ENCODE measurements around the gene PLCG2.

Gene PLCG2

DNA sequence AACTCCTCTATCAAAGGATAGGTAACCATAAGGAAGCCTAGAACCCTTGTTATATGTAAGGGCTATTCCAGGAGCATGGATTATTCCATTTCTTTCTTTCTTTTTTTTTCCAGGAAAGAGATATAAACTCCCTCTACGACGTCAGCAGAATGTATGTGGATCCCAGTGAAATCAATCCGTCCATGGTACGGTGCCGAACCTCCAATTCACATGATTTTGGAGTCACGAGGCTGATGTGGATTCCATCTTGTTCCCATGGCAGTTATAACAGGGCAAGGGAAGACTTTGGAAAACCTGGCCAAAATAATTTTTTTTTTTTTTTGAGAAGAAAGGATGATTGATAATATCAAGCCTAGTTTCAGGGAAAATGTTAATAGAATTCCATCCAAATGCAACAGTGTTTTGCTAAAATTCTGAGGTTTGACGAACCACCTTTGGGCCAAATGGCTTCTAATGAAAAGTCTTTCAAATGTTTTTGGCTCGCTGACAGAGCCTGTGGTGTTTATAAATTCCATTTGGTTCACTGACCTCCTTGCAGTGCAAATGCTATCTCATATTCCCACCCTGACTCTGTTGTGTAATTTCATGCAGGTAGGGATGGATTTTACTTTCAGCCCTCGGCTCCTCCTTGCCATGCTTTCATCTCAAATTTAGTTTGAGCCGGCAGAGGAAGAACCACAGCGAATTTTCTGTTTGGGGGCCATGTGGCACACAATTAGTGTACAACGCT lies 142.2 kb downstream of the PLCG2 start:
- DNase-seq, result no peak
- H3K9me3 ChIP-seq (ENCODE audit: control insufficient read depth, low read length), result no peaks in the 10 kb centered on the region
- H3K4me3 ChIP-seq (ENCODE audit: insufficient read depth, low read depth, low read length, poor library complexity, severe bottlenecking), result no peak overlapping the region
- no peaks in the 10 kb centered on the region for H3K27me3 ChIP-seq (replicated peaks; ENCODE audit: control insufficient read depth, insufficient read depth, low read length, poor library complexity, severe bottlenecking)
- no peak overlapping the region for H3K27ac ChIP-seq (ENCODE audit: insufficient read depth, low read length, poor library complexity, severe bottlenecking)
- no peaks in the 10 kb centered on the region for H3K4me1 ChIP-seq (ENCODE audit: control insufficient read depth, insufficient read depth, low read length, poor library complexity, severe bottlenecking)
- H3K36me3 ChIP-seq (ENCODE audit: control insufficient read depth, insufficient read depth, low read length), result no peaks in the 10 kb centered on the region

DNA sequence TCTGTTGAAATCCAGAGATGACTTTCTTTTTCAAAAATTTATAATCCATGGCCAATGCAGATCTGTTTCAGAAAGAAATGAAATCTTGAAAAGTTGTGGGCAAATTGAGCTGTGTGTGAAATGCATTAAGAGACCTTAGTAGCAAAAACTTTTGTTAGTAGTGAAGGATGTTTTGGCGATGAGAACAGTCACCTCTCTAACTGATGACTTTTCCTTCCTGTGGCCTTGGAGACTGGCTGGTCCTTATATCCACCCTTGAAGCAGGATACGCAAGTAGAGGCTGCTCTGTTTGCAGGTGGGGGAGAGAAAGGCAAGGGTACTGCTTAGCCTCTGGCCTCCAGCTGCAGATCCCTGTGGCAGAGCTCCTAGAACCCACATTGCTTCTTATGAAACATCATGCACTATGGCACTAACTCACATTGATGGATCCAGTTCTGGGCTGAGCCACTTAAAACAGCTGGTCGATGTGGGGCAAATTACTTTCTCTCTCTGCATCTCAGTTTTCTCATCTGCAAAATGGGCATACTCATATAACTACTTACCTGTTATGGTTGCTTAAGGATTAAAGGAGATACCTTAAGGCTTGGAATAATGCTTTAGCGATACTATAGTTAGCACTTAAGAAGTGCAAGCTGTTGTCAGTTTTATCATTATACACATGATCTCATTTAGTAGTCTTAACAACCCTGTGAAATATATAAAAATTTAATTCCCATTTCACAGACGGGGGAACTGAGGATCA lies 142.9 kb downstream of the PLCG2 start:
- no peaks in the 10 kb centered on the region for H3K36me3 ChIP-seq (ENCODE audit: control insufficient read depth, insufficient read depth, low read length)
- no peaks in the 10 kb centered on the region for H3K4me1 ChIP-seq (ENCODE audit: control insufficient read depth, insufficient read depth, low read length, poor library complexity, severe bottlenecking)
- H3K27me3 ChIP-seq (replicated peaks; ENCODE audit: control insufficient read depth, insufficient read depth, low read length, poor library complexity, severe bottlenecking), result no peaks in the 10 kb centered on the region
- no peaks in the 10 kb centered on the region for H3K9me3 ChIP-seq (ENCODE audit: control insufficient read depth, low read length)
- DNase-seq, result no peak
- no peak overlapping the region for H3K4me3 ChIP-seq (ENCODE audit: insufficient read depth, low read depth, low read length, poor library complexity, severe bottlenecking)
- H3K27ac ChIP-seq (ENCODE audit: insufficient read depth, low read length, poor library complexity, severe bottlenecking), result no peak overlapping the region

DNA sequence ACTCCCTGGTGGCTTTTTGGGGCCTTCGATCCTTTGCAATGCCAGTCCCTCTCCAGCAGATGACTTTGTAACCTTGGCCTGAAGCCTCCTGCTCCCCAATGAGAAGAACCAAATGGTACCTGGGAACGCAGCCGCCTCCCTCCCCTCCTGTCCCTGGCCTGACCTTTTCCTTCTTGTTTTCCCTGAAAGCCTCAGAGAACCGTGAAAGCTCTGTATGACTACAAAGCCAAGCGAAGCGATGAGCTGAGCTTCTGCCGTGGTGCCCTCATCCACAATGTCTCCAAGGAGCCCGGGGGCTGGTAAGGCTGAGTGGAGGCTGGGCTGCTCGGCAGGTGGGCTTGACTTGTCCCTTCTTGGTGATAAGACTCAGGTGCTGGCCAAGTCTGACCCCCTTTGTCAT lies 144.2 kb downstream of the PLCG2 start:
- H3K4me1 ChIP-seq (ENCODE audit: control insufficient read depth, insufficient read depth, low read length, poor library complexity, severe bottlenecking), result no peaks in the 10 kb centered on the region
- DNase-seq, result no peak
- no peak overlapping the region for H3K4me3 ChIP-seq (ENCODE audit: insufficient read depth, low read depth, low read length, poor library complexity, severe bottlenecking)
- H3K27me3 ChIP-seq (replicated peaks; ENCODE audit: control insufficient read depth, insufficient read depth, low read length, poor library complexity, severe bottlenecking), result no peaks in the 10 kb centered on the region
- no peaks in the 10 kb centered on the region for H3K9me3 ChIP-seq (ENCODE audit: control insufficient read depth, low read length)
- no peak overlapping the region for H3K27ac ChIP-seq (ENCODE audit: insufficient read depth, low read length, poor library complexity, severe bottlenecking)
- no peaks in the 10 kb centered on the region for H3K36me3 ChIP-seq (ENCODE audit: control insufficient read depth, insufficient read depth, low read length)

DNA sequence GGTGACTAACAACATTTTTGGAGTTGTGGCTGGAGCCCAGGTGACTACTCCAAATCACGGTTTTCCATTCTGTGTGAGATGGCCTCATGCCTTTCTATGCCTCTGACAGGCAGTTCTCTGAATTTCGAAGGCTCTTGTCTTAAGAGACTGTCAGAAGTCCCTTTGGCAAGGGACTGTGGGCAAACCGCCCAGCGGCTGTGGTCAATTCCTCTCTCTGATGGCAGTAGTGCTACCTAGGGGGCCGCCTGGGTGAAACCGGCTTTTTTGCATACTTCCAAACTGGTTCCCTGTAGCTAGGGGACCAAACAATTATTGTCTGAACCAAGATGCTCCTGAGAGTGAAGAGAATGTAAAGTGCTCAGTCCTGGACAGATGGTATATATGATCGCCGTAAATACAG lies 145.9 kb downstream of the PLCG2 start:
- no peaks in the 10 kb centered on the region for H3K36me3 ChIP-seq (ENCODE audit: control insufficient read depth, insufficient read depth, low read length)
- H3K4me3 ChIP-seq (ENCODE audit: insufficient read depth, low read depth, low read length, poor library complexity, severe bottlenecking), result no peak overlapping the region
- no peak for DNase-seq
- no peaks in the 10 kb centered on the region for H3K27me3 ChIP-seq (replicated peaks; ENCODE audit: control insufficient read depth, insufficient read depth, low read length, poor library complexity, severe bottlenecking)
- H3K27ac ChIP-seq (ENCODE audit: insufficient read depth, low read length, poor library complexity, severe bottlenecking), result no peak overlapping the region
- no peaks in the 10 kb centered on the region for H3K9me3 ChIP-seq (ENCODE audit: control insufficient read depth, low read length)
- H3K4me1 ChIP-seq (ENCODE audit: control insufficient read depth, insufficient read depth, low read length, poor library complexity, severe bottlenecking), result peaks cover 6% of the 10 kb centered on the region

DNA sequence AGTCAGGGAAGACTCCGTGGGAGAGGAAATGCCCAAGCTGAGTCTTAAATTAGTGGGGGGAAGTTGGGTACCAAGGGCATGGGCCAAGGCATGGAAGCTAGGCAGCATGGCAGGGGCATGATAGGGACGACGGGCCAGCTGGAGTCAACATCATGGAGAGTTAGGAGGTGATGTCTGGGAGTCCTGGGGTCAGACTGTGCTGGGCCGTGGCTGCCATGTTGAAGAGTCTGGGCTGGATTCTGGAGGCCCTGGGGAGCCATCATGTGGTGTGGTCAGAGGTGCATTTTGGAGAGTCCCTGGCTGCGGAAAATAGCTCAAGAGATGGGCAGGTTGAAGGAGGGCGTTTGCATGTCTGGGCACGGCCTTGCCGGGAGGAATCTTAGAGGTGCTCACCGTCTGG lies 146.9 kb downstream of the PLCG2 start:
- H3K27me3 ChIP-seq (replicated peaks; ENCODE audit: control insufficient read depth, insufficient read depth, low read length, poor library complexity, severe bottlenecking), result no peaks in the 10 kb centered on the region
- no peak overlapping the region for H3K4me3 ChIP-seq (ENCODE audit: insufficient read depth, low read depth, low read length, poor library complexity, severe bottlenecking)
- no peak for DNase-seq
- H3K4me1 ChIP-seq (ENCODE audit: control insufficient read depth, insufficient read depth, low read length, poor library complexity, severe bottlenecking), result peaks cover 6% of the 10 kb centered on the region
- H3K36me3 ChIP-seq (ENCODE audit: control insufficient read depth, insufficient read depth, low read length), result no peaks in the 10 kb centered on the region
- H3K27ac ChIP-seq (ENCODE audit: insufficient read depth, low read length, poor library complexity, severe bottlenecking), result no peak overlapping the region
- H3K9me3 ChIP-seq (ENCODE audit: control insufficient read depth, low read length), result no peaks in the 10 kb centered on the region

DNA sequence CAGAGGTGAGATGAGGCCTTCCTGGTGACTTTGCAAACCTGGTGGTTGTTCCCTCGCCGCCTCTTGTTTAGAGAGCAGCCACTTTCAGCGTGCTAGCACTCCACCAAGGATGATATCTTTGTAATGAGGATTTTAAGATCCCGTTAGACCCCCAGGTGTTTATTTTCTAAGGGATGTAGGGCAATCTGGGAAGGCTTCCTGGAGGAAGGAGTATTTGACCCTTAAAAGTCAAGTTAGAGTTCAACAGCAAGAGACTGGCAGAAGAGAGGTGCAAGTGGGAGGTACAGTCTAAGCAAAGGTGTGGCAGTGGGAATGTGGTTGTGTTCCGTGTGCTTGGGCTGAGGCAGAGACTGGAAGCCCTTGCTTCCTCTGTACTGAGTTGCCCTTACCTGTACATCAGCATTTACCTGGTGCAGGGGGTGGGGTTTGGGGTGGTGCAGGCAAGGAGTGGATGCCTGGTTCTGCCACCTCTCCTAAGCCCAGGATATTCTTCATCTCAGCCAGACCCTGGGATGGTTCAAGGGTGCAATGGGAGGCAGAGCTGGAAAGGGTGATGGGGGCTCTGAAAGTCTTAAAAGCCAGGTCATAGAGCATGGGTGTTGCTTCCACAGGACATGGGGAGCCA lies 148.6 kb downstream of the PLCG2 start:
- Histone ChIP-seq H3K4me1 (ENCODE audit: control insufficient read depth, insufficient read depth, low read length, poor library complexity, severe bottlenecking) (peaks cover 6% of the 10 kb centered on the region), H3K27me3 (replicated peaks; ENCODE audit: control insufficient read depth, insufficient read depth, low read length, poor library complexity, severe bottlenecking) (no peaks in the 10 kb centered on the region), H3K27ac (ENCODE audit: insufficient read depth, low read length, poor library complexity, severe bottlenecking) (no peak overlapping the region), H3K4me3 (ENCODE audit: insufficient read depth, low read depth, low read length, poor library complexity, severe bottlenecking) (no peak overlapping the region), H3K9me3 (ENCODE audit: control insufficient read depth, low read length) (no peaks in the 10 kb centered on the region), H3K36me3 (ENCODE audit: control insufficient read depth, insufficient read depth, low read length) (no peaks in the 10 kb centered on the region)
- DNase-seq, result no peak

DNA sequence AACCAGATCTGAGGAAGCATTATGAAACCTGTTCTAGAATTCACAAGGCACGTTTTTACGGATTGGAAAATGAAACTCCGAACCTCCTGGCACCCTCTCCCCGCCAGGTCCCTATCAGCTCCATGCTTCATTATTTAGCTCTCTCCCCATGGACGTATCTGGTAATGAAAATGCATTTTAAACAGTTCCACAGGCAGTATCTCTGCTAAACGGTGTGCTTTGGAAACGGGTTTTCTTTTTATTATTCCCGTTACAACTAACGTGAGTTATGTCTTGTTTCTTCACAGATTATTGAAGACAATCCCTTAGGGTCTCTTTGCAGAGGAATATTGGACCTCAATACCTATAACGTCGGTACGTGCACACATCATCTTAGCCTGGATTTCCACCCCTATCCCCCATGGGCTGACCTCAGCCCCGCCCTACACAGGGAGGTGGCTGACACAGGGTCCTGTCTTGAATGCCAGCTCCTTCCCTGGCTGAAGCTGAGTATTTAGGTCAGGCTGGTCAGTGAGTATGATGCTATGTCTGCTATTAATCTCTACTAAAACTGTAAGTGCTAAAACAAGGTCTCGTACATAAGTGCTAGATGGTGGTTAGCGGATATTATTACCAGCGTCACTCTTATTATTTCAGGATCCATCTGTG lies 149.3 kb downstream of the PLCG2 start:
- no peaks in the 10 kb centered on the region for H3K9me3 ChIP-seq (ENCODE audit: control insufficient read depth, low read length)
- H3K36me3 ChIP-seq (ENCODE audit: control insufficient read depth, insufficient read depth, low read length), result no peaks in the 10 kb centered on the region
- no peaks in the 10 kb centered on the region for H3K27me3 ChIP-seq (replicated peaks; ENCODE audit: control insufficient read depth, insufficient read depth, low read length, poor library complexity, severe bottlenecking)
- no peak overlapping the region for H3K4me3 ChIP-seq (ENCODE audit: insufficient read depth, low read depth, low read length, poor library complexity, severe bottlenecking)
- no peak for DNase-seq
- H3K4me1 ChIP-seq (ENCODE audit: control insufficient read depth, insufficient read depth, low read length, poor library complexity, severe bottlenecking), result peaks cover 6% of the 10 kb centered on the region
- H3K27ac ChIP-seq (ENCODE audit: insufficient read depth, low read length, poor library complexity, severe bottlenecking), result no peak overlapping the region

DNA sequence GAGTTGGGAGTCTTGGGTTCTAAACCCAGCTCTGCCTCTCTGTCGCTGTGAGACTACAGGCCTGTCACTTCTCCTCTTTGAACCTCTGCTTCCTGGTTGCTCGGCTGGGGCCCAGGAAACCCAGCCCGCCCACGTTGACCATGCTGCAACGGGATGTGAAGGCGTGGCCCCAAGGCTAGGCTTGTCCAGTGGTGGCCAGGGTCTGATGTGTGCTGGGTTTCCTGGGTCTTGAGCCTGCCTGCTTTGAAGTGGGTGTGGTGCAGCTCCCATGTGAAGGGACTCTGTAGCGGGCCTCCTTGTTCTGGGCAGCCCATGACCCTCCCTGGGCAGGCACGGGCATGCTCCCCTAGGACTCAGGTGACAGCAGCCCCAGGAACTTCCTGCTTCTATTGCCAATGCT lies 149.9 kb downstream of the PLCG2 start:
- Histone ChIP-seq H3K36me3 (ENCODE audit: control insufficient read depth, insufficient read depth, low read length) (no peaks in the 10 kb centered on the region), H3K4me3 (ENCODE audit: insufficient read depth, low read depth, low read length, poor library complexity, severe bottlenecking) (no peak overlapping the region), H3K4me1 (ENCODE audit: control insufficient read depth, insufficient read depth, low read length, poor library complexity, severe bottlenecking) (peaks cover 6% of the 10 kb centered on the region), H3K27me3 (replicated peaks; ENCODE audit: control insufficient read depth, insufficient read depth, low read length, poor library complexity, severe bottlenecking) (no peaks in the 10 kb centered on the region), H3K27ac (ENCODE audit: insufficient read depth, low read length, poor library complexity, severe bottlenecking) (no peak overlapping the region), H3K9me3 (ENCODE audit: control insufficient read depth, low read length) (no peaks in the 10 kb centered on the region)
- DNase-seq, result no peak

DNA sequence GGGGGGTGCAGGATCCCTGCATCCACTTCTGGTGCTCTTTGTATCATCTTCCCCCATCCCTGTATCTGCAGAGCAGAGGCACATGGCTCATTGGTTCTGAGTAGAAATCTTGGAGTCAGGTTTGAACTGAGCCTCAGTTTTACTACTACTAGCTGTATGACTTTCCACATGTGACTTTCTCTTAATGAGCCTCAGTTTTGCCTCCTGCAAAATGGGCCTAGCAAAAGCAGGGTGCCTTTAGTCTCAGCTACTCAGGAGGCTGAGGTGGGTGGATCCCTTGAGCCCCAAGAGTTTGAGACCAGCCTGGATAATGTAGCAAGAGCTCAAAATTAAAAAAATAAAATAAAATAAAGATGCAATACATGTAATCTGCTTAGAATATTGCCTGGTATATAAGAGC lies 150.8 kb downstream of the PLCG2 start:
- peaks cover 6% of the 10 kb centered on the region for H3K4me1 ChIP-seq (ENCODE audit: control insufficient read depth, insufficient read depth, low read length, poor library complexity, severe bottlenecking)

DNA sequence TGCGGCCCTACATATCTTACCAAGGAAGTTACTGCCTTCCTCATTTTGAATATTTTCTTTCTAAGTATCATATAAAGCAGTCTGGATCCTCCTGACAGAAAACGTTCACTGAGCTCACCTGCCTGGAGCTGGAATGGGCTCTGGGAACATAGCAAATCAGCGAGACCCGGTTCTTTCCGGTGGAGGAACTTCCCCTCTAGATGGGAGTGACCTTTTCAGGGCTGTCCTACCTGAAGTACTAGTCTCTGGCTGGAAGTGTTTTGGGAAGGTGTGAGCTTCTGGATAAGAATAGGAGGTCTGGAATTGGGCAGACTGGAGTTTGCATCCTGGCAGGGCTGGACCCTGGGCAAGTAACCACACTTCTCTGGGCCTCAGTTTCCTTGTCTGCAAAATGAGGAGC lies 152.8 kb downstream of the PLCG2 start:
- H3K4me3 ChIP-seq (ENCODE audit: insufficient read depth, low read depth, low read length, poor library complexity, severe bottlenecking), result no peak overlapping the region
- no peak overlapping the region for H3K27ac ChIP-seq (ENCODE audit: insufficient read depth, low read length, poor library complexity, severe bottlenecking)
- no peaks in the 10 kb centered on the region for H3K36me3 ChIP-seq (ENCODE audit: control insufficient read depth, insufficient read depth, low read length)
- H3K27me3 ChIP-seq (replicated peaks; ENCODE audit: control insufficient read depth, insufficient read depth, low read length, poor library complexity, severe bottlenecking), result no peaks in the 10 kb centered on the region
- DNase-seq, result no peak
- peaks cover 6% of the 10 kb centered on the region for H3K4me1 ChIP-seq (ENCODE audit: control insufficient read depth, insufficient read depth, low read length, poor library complexity, severe bottlenecking)
- no peaks in the 10 kb centered on the region for H3K9me3 ChIP-seq (ENCODE audit: control insufficient read depth, low read length)

More for the DNA sequence above, 150.8 kb downstream of the PLCG2 start:
- no peaks in the 10 kb centered on the region for H3K36me3 ChIP-seq (ENCODE audit: control insufficient read depth, insufficient read depth, low read length)
- no peaks in the 10 kb centered on the region for H3K9me3 ChIP-seq (ENCODE audit: control insufficient read depth, low read length)
- H3K4me3 ChIP-seq (ENCODE audit: insufficient read depth, low read depth, low read length, poor library complexity, severe bottlenecking), result no peak overlapping the region
- H3K27ac ChIP-seq (ENCODE audit: insufficient read depth, low read length, poor library complexity, severe bottlenecking), result no peak overlapping the region
- no peak for DNase-seq
- no peaks in the 10 kb centered on the region for H3K27me3 ChIP-seq (replicated peaks; ENCODE audit: control insufficient read depth, insufficient read depth, low read length, poor library complexity, severe bottlenecking)

Measured in effector memory CD4-positive, alpha-beta T cell (primary cell).